Measurements from ENCODE around the gene TMPRSS11F.
"Not testable (repeated sequence)": the region's sequence is repeated elsewhere in the genome, so short reads cannot be mapped to it uniquely, and the experiment has no call there.

Gene TMPRSS11F

DNA sequence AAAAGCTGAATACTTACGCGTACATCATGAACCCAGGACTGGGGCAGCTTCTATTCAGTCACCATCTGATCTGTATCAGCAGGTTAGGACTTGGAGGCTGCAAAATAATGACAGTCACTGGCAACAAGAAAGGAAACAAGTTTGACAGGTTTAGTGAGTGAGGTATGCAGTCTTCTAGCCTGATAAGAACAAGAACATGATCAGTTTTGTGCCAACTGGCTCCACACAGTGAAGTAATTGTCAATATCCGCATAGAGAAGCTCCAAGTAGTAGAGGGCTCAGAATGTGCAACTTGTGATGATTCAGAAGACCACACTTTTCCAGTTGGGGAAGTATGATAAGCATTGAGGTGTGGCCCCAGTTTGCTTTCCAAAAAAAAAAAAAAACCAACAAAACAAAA, at the start of gene TMPRSS11F:
Gene TMPRSS11F, minus strand, starts transcription at position 77 of the 400 bp plus-strand sequence. Its CDS starts 49 bp downstream, at position 28.
- no peak for FAIRE-seq
- no peak for DNase-seq (ENCODE audit: extremely low spot score, insufficient read length, low read depth)

DNA sequence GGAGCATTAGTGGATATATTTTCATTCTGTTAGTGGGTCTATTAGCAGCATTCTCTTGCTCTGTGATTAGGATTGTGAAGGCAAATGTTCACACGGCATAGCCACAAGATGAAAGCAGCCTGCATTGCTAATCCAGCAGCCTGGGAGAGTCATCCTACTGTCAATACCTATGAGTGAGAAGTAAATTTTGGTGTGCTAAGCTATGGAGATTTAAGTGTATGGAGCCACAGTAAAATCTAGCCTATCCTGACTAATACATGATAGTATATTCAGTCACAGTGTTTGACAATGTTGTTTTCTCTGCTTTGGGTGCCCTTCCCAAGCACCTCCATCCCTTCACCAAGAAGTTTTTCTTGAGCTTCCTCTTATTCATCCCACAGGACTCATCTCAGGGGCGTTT, 47.2 kb upstream of the TMPRSS11F start:
- DNase-seq (ENCODE audit: extremely low spot score, insufficient read length, low read depth), result no peak
- FAIRE-seq, result no peak

DNA sequence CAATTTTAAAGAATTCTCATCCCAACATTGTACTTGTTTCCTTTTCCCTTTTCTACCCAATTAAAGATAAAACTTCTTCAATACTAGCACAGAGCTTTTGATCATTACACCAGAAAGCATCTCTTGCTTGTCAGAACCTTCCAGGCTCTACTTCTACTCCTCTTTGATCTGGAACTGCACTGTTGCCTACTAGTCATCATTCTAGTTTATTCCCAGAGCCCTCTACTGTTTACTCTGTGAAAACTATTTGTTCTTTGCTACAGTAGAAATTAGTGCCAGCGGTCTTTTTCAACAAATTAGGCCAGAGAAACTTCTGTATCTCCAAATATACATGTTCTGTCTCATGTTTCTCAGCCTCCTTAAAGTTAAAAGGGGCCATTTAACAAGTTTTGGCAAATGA, 46.8 kb upstream of the TMPRSS11F start:
- no peak for DNase-seq (ENCODE audit: extremely low spot score, insufficient read length, low read depth)
- no peak for FAIRE-seq

DNA sequence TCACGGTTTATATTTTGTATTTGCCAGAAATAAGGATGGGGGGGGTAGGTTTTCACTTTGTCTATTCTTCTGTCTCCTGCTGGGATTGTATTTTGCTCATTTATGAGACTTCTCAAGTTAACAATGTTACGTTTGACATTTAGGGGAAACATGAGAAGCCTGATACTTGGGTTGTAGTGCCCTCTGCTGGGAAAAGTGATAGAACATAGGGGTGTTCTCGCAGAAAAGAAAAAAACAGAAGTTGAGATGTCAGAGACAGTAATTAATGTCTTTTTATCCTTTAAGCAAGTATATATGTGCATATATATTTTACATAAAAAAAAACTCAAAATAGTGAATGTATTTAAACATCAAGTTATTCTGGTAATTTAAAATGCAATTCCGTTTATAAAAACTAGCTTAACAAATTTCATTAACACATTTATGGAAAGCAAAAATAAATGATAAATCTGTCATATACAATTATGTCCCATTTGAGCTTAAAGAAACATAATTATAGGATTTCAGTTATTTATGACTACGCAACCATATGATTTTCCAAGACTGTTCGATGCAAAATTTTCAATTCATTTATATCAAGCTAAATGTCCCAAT, 46.0 kb upstream of the TMPRSS11F start:
- peak; percentile 17 for DNase-seq (ENCODE audit: extremely low spot score, insufficient read length, low read depth)
- FAIRE-seq, result peak; percentile 49

DNA sequence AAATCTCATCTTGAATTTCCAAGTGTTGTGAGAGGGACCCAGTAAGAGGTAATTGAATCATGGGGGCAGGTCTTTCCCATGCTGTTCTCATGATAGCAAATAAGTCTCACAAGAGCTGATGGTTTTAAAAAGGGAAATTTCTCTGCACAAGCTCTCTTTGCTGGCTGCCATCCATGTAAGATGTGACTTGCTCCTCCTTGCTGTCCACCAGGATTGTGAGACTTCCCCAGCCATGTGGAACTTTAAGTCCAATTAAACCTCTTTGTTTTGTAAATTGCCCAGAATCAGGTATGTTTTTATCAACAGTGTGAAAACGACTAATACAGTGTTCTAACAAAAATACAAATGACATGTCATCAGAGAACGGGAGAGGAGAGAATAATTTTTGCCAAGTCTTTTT, 44.7 kb upstream of the TMPRSS11F start:
- DNase-seq (ENCODE audit: extremely low spot score, insufficient read length, low read depth); FAIRE-seq: not testable (repeated sequence)

DNA sequence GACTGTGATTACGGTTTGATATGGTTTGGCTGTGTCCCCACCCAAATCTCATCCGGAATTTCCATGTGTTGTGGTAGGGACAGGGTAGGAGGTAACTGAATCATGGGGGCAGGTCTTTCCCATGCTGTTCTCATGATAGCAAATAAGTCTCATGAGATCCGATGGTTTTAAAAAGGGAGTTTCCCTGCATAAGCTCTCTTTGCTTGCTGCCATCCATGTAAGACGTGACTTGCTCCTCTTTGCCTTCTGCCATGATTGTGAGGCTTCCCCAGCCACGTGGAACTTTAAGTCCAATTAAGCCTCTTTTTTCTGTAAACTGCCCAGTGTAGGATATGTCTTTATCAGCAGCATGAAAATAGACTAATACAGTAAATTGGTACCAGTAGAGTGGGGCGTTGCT, 42.5 kb upstream of the TMPRSS11F start:
- not testable (repeated sequence) for DNase-seq (ENCODE audit: extremely low spot score, insufficient read length, low read depth); FAIRE-seq

DNA sequence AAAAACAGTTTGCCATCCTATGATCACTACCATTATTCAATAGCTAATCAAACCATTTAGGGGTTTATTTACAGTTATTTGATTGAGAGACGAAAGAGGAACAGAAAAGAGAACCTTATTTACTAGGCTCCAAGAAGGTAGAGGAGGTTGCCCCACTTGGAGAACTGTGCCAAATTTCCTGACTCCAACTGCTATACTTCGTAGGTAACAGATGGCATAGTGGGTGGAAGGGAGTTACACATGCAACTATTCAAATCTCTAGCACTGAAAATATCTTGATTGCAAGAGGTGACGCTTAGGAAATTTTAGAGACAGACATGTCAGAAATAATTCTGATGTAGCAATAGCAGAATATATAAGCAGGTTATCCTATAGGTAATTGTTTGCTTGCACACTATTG, 38.0 kb upstream of the TMPRSS11F start:
- FAIRE-seq, result no peak

DNA sequence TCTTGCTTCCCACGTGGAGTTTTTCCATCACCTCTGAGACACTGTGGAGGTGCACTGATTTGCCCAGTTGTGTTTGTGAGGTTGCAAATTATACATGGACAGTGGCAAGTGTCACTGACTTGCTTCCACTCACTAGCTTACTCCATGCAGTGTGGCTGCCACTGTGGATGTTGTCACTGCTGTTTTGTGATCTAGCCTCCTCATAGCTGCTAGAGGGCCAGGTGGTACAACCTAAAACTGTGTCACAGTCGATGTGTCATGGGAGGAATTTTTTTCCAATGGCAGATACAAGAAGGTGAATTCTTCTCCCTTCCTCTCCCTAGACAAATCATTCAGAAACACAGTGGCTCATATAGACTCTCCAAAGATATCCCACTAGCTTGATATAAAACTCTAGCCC, 37.5 kb upstream of the TMPRSS11F start:
- DNase-seq (ENCODE audit: extremely low spot score, insufficient read length, low read depth), result no peak
- FAIRE-seq, result no peak

More for the DNA sequence above, 38.0 kb upstream of the TMPRSS11F start:
- DNase-seq (ENCODE audit: extremely low spot score, insufficient read length, low read depth), result no peak

DNA sequence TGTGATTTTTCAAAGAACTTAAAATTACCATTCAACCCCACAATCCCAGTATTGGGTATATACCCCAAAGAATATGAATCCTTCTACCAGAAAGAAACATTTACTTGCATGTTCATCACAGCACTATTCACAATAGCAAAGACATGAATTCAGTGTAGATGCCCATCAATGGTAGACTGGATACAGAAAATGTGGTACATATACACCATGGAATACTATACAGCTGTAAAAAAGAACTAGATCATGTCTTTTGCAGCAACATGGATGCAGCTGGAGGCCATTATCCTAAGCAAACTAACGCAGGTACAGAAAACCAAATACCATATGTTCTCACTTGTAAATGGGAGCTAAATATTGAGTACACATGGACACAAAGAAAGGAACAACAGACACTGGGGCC, 34.1 kb upstream of the TMPRSS11F start:
- DNase-seq (ENCODE audit: extremely low spot score, insufficient read length, low read depth) (no peak), FAIRE-seq (no peak)

DNA sequence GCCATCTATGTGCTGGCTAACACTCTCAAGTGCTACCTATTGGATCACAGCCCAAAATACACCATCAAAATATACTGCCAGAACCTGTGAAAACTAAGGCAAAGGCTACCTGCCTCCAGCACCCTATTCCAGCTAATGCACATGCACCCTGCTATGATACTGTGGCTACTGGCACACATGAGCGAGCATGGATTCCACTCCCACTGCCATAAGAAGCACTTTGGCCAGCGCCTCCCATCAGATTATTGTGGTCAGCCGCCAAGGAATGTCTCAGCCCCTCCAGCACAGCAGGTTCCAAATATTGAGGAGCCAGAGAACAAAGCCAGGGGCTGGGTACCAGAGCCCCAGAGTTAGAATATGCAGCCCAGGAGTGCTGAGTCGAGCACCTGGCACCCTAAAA, 32.5 kb upstream of the TMPRSS11F start:
- DNase-seq (ENCODE audit: extremely low spot score, insufficient read length, low read depth) (no peak), FAIRE-seq (no peak)

DNA sequence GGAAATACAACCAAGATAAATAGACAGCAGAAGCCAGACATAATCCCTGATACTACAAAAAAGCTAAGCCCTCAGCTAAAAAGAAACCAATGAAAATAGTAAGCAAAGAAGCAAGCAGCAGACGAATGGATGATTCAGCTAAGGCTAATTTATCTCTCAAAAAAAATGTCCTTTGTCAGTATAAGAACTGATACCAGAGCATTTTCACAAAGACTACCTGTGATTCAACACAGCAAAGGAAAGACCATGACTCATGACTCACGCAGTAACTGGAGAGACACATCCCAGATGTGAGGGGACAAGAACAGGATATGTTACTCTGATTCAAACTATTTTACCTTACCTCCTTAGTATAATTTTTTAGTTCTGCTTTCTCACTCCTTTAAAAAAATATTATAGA, 22.7 kb upstream of the TMPRSS11F start:
- FAIRE-seq (no peak), DNase-seq (ENCODE audit: extremely low spot score, insufficient read length, low read depth) (no peak)

DNA sequence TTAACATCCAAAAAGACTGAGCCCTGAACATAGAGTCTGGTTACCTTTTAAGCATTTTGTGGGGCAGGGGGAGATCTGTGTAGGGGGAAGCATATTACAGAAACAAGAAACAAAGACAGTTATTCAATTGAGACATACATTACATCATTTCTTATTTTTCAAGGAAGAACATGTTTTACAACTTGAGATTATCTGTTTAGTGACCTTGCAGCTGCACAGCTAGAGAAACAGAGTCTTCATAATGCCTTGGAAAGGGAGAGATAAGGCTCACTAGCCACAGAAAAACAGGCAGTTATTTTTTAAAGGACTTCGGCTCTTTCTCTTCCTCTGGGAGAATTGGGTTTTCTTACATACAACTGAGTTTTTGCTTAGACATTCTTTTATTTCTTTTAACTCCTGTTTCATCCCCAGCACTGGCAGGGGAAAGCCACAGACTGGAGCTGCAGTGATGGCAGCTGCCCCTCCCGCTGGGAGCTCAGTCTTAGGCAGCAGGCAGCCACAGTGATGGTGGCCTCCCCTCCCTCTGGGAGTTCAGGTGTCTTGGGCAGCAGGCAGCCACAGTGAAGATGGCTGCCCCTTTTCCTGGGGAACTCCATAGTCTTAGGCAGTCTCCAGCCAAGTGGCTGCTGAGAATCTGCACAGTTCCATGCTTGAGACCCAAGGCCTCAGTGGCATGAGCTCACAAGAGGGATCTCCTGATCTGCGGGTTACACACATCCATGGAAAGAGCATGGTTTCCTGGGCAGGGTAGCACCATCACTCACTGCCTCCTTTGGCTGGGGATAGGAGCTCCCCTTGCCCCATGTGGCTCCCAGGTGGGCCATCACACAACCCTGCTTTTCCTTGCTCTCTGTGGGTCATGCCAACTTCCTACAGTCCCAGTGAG, 19.4 kb upstream of the TMPRSS11F start:
- DNase-seq (ENCODE audit: extremely low spot score, insufficient read length, low read depth), result no peak
- FAIRE-seq, result no peak

DNA sequence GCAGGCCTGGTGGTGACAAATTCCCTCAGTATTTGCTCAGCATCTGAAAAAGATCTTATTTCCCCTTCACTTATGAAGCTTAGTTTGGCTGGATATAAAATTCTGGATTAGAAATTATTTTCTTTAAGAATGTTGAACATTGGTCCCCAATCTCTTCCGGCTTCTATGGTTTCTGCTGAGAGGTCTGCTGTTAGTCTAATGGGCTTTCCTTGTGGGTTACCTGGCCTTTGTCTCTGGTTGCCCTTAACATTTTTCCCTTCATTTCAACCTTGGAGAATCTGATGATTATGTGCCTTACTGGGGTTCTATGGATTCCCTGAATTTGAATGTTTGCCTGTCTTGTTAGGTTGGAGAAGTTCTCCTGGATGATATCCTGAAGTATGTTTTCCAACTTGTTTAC, 17.4 kb upstream of the TMPRSS11F start:
- FAIRE-seq (no peak), DNase-seq (ENCODE audit: extremely low spot score, insufficient read length, low read depth) (no peak)

DNA sequence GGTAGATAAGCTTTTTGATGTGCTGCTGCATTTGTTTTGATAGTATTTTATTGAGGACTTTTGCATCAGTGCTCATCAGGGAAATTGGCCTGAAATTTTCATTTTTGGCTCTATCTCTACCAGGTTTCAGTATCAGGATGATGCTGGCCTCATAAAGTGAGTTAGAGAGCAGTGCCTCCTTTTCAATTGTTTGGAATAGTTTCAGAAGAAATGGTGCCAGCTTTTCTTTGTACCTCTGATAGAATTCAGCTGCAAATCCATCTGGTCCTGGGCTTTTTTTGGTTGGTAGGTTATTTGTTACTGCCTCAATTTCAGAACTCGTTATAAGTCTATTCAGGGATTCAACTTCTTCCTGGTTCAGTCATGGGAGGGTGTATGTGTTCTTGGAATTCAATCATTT, 15.6 kb upstream of the TMPRSS11F start:
- DNase-seq (ENCODE audit: extremely low spot score, insufficient read length, low read depth) (no peak), FAIRE-seq (no peak)

DNA sequence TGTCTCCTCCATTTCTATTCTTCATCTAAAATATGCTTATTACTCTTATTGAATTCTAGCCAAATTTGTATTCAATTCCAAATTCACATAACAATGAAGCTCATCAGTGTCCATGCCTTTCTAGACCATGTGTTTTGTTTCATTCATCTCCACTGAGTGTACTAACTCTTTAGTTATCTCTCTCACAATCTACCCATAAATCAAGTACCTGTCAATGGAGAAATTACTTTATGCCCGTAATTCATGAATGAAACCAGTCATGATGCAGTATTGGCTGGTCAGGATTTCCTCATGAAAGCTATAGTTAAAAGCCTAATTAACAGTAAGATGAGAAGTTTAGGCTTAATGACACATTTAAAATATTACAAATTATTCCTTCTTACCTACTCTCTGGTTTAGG, 12.2 kb upstream of the TMPRSS11F start:
- FAIRE-seq (no peak), DNase-seq (ENCODE audit: extremely low spot score, insufficient read length, low read depth) (no peak)

DNA sequence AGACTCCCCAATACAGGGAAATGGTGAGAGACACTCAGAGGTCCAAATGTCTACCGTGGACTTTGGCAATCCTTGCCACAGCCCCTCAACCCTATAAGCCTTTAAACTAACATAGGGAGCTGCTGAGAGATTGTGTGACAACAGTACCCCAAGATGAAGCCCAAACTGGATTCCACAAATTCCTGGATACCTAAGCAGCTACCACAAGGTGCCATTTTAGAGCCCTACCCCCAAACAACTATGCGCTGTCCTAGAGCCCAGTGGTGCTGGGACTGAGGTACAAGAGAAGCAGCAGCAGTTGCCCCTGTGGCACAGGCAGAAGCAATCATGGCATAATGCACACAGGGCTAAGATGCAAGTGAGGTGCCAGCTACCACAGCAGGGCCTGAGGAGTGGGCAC, 2.7 kb upstream of the TMPRSS11F start:
- FAIRE-seq, result no peak
- no peak for DNase-seq (ENCODE audit: extremely low spot score, insufficient read length, low read depth)

DNA sequence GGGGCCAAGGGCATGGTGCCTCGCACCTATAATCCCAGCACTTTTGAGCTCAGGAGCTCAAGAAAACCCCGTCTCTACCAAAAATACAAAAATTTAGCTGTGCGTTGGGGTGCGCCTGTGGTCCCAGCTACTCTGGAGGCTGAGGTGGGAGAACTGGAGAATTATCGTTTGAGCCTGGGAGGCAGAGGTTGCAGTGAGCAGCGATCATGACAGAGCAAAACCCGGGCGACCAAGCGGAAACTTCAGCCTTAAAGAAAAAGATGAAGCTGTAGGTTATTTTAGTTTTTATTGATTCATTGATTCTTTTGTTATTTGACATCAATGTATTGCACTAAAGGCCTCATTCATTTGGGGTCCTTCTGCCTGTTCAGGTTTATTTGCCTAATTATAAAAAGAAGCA, 5.4 kb downstream of the TMPRSS11F start:
- DNase-seq (ENCODE audit: extremely low spot score, insufficient read length, low read depth) (no peak), FAIRE-seq (no peak)

DNA sequence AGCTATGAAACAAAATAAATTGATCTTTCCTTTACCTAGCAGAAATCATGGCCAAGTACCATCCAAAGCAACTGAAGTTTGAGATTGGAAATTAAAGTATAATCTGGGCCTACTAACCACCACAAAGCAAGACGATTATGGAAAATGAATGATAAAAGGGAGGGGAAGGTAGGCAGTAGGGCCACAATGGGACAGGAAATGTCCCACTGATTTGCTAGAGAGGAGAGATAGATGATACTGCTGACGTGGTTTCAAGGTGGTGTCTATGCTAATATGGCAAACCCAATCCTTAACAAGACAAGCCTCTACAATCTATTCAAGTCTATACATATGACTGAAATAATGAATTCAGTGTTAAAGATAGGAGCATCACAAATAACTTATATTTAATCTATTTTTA, 6.1 kb downstream of the TMPRSS11F start:
- DNase-seq (ENCODE audit: extremely low spot score, insufficient read length, low read depth), result no peak
- FAIRE-seq, result no peak

DNA sequence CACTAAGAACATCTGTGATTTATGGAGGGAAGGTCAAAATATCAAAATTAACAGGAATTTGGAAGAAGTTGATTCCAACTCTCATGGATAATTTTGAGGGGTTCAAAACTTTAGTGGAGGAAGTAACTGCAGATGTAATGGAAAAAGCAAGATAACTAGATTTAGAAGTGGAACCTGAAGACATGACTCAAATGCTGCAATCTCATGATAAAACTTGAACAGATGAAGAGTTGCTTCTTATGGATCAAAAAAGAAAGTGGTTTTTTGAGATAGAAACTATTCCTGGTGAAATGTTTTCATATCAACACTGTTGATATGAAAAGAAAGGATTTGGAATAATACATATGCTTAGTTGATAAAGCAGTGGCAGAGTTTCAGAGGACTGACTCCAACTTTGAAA, 9.7 kb downstream of the TMPRSS11F start:
- FAIRE-seq, result no peak
- DNase-seq (ENCODE audit: extremely low spot score, insufficient read length, low read depth), result no peak

DNA sequence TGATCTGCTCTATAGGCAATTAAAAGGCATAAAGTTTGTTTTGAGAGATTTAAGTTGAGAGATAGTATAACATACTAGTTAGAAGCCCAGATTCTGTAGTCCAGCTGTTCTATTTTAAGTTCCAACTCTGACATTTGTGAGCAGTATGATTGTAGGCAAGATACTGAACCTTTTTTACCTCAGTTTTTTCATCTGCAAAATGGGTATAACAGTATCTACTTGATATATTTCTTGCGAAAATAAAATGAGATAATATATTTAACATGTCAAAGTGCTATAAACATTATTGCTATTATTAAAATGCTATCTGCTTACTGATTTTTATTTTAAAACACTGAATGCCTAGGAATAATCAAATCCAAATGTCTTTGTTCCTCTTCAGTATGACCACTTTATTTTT, 19.2 kb downstream of the TMPRSS11F start:
- FAIRE-seq (no peak), DNase-seq (ENCODE audit: extremely low spot score, insufficient read length, low read depth) (no peak)

DNA sequence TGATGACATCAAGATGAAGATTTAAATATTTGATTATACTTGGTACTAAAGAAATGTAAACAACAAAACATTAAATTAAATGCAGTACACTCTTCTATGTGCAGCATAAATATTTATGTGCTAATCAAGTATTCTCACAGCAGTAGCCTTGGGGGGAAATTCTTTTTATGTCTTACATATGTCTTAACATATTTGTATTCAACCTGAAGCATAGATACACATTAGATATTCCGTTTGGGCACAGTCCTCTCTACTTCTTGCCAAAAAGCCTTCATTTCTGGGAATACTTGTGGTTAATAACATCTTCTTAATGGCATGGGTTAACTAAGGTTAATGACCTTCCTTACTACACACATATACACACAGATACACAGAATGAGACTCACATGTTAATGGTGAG, 19.8 kb downstream of the TMPRSS11F start:
- DNase-seq (ENCODE audit: extremely low spot score, insufficient read length, low read depth), result no peak
- FAIRE-seq, result no peak

DNA sequence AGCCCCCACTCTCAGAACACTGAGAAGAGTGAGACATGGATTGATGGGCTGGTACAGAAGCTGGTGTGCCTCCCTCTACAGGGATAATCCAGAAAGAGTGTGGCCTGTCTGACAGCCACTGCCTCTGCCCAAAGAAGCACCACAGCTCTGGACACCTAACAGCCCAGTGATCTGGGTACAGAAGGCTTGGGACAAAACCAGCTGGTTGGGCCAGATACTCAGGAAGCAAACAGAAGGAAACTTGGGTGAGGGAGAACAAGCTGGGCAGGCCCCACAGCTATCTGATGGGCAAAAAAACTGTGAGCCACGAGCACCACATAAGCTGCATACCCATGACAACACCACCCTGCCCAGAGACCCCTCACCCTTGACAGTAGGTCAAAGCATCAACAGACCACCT, 46.9 kb downstream of the TMPRSS11F start:
- DNase-seq (ENCODE audit: extremely low spot score, insufficient read length, low read depth), result no peak
- no peak for FAIRE-seq
